B cell (primary cell): ENCODE data around the gene IGFN1. TPM values are rescaled to one million over a fixed set of nuclear protein-coding genes. Genes with fewer than 3 reads are reported as not detected.

Experiments
- ATAC-seq: fragments of 200-7000 bp; cut with Tn5 transposase; one replicate; pipeline ENCODE4 v1.10.0; 2021; ENCODE audit warnings: low read depth, mild to moderate bottlenecking, moderate number of reproducible peaks, moderate library complexity
- CTCF ChIA-PET: fragments of 350-600 bp; sonication (Branson Sonifier 250); formaldehyde crosslinking; loops from one replicate; lab custom pipeline; 2021; ENCODE audit warnings: antibody characterized with exemption, inconsistent platforms; lab: Charles Lee
- POLR2A ChIA-PET: fragments of 350-600 bp; sonication (Branson Sonifier 250); formaldehyde crosslinking; loops from one replicate; lab custom pipeline; 2021; ENCODE audit warnings: antibody characterized with exemption; lab: Charles Lee
- DNase-seq: peaks from one replicate; pipeline ENCODE4 v3.0.0; 2013
- H2AFZ ChIP-seq: 2 replicates; pipeline ENCODE4 v1.6.1; 2012; ENCODE audit warnings: mild to moderate bottlenecking, low read depth, low read length; ENCODE audit not compliant: insufficient read depth, poor library complexity, severe bottlenecking
- H3K27ac ChIP-seq, 2 donors: 1 replicate in 1 of 2; 2 replicates in 1 of 2; pipeline ENCODE4 v1.5.1; 2012 to 2013; ENCODE audit warnings: low read length in 2 of 2, mild to moderate bottlenecking in 2 of 2, moderate library complexity in 1 of 2
- H3K27me3 ChIP-seq, 4 experiments: fragments of 200-600 bp in 1 of 4; sonication (generic) in 1 of 4; replicated peaks in 1 of 4; 1 replicate in 2 of 4; 2 replicates in 2 of 4; pipeline versions ENCODE4 v1.6.1 to v1.7.0; 2013 to 2016; ENCODE audit warnings: low read length in 3 of 4, mild to moderate bottlenecking in 2 of 4, mixed read lengths in 1 of 4, moderate library complexity in 1 of 4; ENCODE audit not compliant: insufficient read depth in 4 of 4, control insufficient read depth in 3 of 4; ENCODE audit errors: control extremely low read depth in 1 of 4
- H3K36me3 ChIP-seq, 2 experiments: replicated peaks in 1 of 2; 1 replicate in 1 of 2; 2 replicates in 1 of 2; pipeline versions ENCODE4 v1.6.1 to v1.7.1; 2013; ENCODE audit warnings: low read length in 1 of 2; ENCODE audit not compliant: insufficient read depth in 2 of 2, control insufficient read depth in 1 of 2; ENCODE audit errors: control extremely low read depth in 1 of 2, extremely low read depth in 1 of 2
- H3K4me1 ChIP-seq, 2 donors: fragments of 200-600 bp in 1 of 2; sonication (generic) in 1 of 2; 1 replicate in 1 of 2; 2 replicates in 1 of 2; pipeline versions ENCODE4 v1.5.1 to v1.6.1; 2013 to 2017; ENCODE audit warnings: low read length in 2 of 2; ENCODE audit not compliant: control insufficient read depth in 2 of 2, insufficient read depth in 2 of 2
- H3K4me2 ChIP-seq: replicated peaks from 2 replicates; pipeline ENCODE3; 2012; ENCODE audit warnings: mild to moderate bottlenecking, low read depth, low read length; ENCODE audit not compliant: poor library complexity, severe bottlenecking
- H3K4me3 ChIP-seq, 5 experiments: fragments of 200-600 bp in 1 of 5; sonication (generic) in 1 of 5; 1 replicate in 3 of 5; 2 replicates in 2 of 5; pipeline versions ENCODE4 v1.5.1 to v1.7.0; 2011 to 2016; ENCODE audit warnings: low read length in 4 of 5, mild to moderate bottlenecking in 4 of 5, low read depth in 2 of 5, control low read depth in 1 of 5, moderate library complexity in 1 of 5; ENCODE audit not compliant: insufficient read depth in 1 of 5; ENCODE audit errors: control extremely low read depth in 1 of 5, extremely low read depth in 1 of 5
- H3K79me2 ChIP-seq: fragments of 200-600 bp; sonication (generic); one replicate; pipeline ENCODE4 v1.6.0; 2016; ENCODE audit warnings: low read length; ENCODE audit not compliant: control insufficient read depth, insufficient read depth
- H3K9ac ChIP-seq: fragments of 200-600 bp; sonication (generic); 2 replicates; pipeline ENCODE4 v1.6.1; 2017; ENCODE audit warnings: mild to moderate bottlenecking, low read length, moderate library complexity
- H3K9me3 ChIP-seq, 3 donors: one replicate each; pipeline versions ENCODE4 v1.6.1 to v1.7.1; 2013; ENCODE audit warnings: low read length in 2 of 3; ENCODE audit not compliant: control insufficient read depth in 2 of 3, insufficient read depth in 1 of 3; ENCODE audit errors: control extremely low read depth in 1 of 3
- H4K20me1 ChIP-seq: 2 replicates; pipeline ENCODE4 v1.6.0; 2012; ENCODE audit warnings: mild to moderate bottlenecking, low read length; ENCODE audit not compliant: insufficient read depth, control insufficient read depth, poor library complexity, severe bottlenecking
- H3K27ac Mint-ChIP-seq: one replicate; pipeline ENCODE4 v1.8.0; 2021; ENCODE audit warnings: mixed read lengths
- H3K27me3 Mint-ChIP-seq: one replicate; pipeline ENCODE4 v1.8.0; 2021; ENCODE audit warnings: mixed read lengths
- H3K4me1 Mint-ChIP-seq: one replicate; pipeline ENCODE4 v1.8.0; 2021; ENCODE audit warnings: mixed read lengths
- H3K4me3 Mint-ChIP-seq: one replicate; pipeline ENCODE4 v1.8.0; 2021; ENCODE audit warnings: mixed read lengths
- H3K9me3 Mint-ChIP-seq: one replicate; pipeline ENCODE4 v1.8.0; 2022; ENCODE audit warnings: mixed read lengths; ENCODE audit not compliant: insufficient read depth
- EZH2 ChIP-seq: IDR thresholded peaks from 2 replicates; pipeline ENCODE4 v1.6.1; 2012; ENCODE audit warnings: borderline replicate concordance, low read depth, mild to moderate bottlenecking, moderate library complexity, low read length; ENCODE audit not compliant: insufficient read depth, poor library complexity, severe bottlenecking
- WGBS: methylation state at CpG from one replicate; pipeline ENCODE4 v1.1.5; 2013; ENCODE audit warnings: missing lambda C conversion rate; ENCODE audit not compliant: insufficient coverage; 5-methylcytosine and 5-hydroxymethylcytosine counted together
- intact Hi-C: fragments of 100-400 bp; cut with micrococcal nuclease; formaldehyde crosslinking; loops from one replicate; pipeline ENCODE4 v1.10.0; 2022
- polyA plus RNA-seq: library from polyadenylated mRNA; depleted of rRNA; stranded (reverse); fragments of >200 nt; gene quantifications from 2 replicates; pipeline ENCODE4 v1.2.3, GENCODE V29; 2012
- total RNA-seq, 2 donors: library from RNA; stranded (reverse); fragments of 120-200 nt in 1 of 2; gene quantifications; 1 replicate in 1 of 2; 2 replicates in 1 of 2; pipeline versions ENCODE4 v1.2.3 to v1.2.4, GENCODE V29; 2013 to 2022
- TF ChIP-seq, protein P1 (sequence below): fragments of 200-600 bp; IDR thresholded peaks from one replicate; pipeline ENCODE4 v1.8.0; 2022; ENCODE audit warnings: antibody characterized with exemption, mild to moderate bottlenecking

IGFN1 gene
- total and polyA plus RNA-seq, 2 donors (not counting 1 experiment from before 2014, with no cell fraction given) = not detected

DNA sequence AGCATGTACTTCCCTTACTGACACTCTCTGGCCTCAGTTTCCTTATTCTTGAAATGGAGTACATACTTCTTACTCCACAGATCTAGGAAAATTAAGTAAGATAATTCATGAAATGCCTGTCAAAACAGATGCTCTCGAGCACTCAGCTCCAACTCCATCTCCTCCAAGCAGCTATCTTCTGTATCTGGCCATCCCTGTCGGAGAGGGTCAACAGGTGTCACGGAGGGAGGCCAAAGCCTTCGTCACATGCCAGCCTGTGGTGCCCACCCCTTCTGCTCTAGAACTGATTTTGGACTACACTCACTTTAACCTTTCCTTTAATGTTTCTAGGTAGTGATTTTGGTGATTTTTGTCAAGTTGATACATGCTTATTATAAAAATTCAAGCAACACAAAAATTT lies 73.9 kb downstream of the IGFN1 start:
- peaks cover 0 to 31% (median 2%) of the 10 kb centered on the region in 4 experiments for H3K27me3 ChIP-seq
- no peak overlapping the region for H3K27ac Mint-ChIP-seq
- DNase-seq (no peak), ATAC-seq (no peak)
- no peak overlapping the region for H2AFZ ChIP-seq
- H3K27ac ChIP-seq = no peak overlapping the region
- CTCF ChIA-PET = interaction anchor here (1.3 kb wide), 1 partner anchor 10 kb away, joined by 3 read pairs; no protein-coding TSS in a partner anchor
- H4K20me1 ChIP-seq = no peaks in the 10 kb centered on the region
- H3K4me3 Mint-ChIP-seq = no peak overlapping the region
- H3K9me3 ChIP-seq = peaks cover 0 to 3% (median 0%) of the 10 kb centered on the region in 3 donors
- no peaks in the 10 kb centered on the region for H3K36me3 ChIP-seq
- no peaks in the 10 kb centered on the region for H3K4me1 Mint-ChIP-seq
- POLR2A ChIA-PET = no interaction called here
- H3K79me2 ChIP-seq = no peaks in the 10 kb centered on the region
- no peaks in the 10 kb centered on the region for H3K4me1 ChIP-seq
- H3K27me3 Mint-ChIP-seq = peaks cover 57% of the 10 kb centered on the region
- no peak overlapping the region for H3K9ac ChIP-seq
- H3K9me3 Mint-ChIP-seq = no peaks in the 10 kb centered on the region
- 100% methylated on average over 1 of the region's 4 CpGs for WGBS
- intact Hi-C loops = no loop called here
- H3K4me2 ChIP-seq = no peak overlapping the region
- TF ChIP-seq, protein P1, sequence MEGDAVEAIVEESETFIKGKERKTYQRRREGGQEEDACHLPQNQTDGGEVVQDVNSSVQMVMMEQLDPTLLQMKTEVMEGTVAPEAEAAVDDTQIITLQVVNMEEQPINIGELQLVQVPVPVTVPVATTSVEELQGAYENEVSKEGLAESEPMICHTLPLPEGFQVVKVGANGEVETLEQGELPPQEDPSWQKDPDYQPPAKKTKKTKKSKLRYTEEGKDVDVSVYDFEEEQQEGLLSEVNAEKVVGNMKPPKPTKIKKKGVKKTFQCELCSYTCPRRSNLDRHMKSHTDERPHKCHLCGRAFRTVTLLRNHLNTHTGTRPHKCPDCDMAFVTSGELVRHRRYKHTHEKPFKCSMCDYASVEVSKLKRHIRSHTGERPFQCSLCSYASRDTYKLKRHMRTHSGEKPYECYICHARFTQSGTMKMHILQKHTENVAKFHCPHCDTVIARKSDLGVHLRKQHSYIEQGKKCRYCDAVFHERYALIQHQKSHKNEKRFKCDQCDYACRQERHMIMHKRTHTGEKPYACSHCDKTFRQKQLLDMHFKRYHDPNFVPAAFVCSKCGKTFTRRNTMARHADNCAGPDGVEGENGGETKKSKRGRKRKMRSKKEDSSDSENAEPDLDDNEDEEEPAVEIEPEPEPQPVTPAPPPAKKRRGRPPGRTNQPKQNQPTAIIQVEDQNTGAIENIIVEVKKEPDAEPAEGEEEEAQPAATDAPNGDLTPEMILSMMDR = no peak
- TF ChIP-seq EZH2 = no peak
- no peak overlapping the region for H3K4me3 ChIP-seq

DNA sequence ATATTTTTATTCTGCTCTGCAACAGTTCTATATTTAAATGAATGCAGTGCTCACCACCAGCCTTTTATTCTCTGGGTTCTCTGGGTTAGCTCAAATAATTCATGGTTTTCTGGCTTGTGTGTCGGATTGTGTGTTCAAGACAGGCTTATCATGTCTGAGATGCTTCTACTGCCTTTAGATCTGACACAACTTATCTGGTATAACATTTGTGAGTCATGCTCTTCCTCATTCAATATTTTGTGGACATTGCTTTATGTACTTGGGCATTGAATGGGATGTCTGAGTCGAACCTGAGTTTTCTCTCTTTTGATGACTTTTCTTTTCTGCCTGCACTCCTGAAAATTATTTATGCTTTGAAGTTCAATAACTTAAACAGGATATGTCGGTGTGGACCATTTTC lies 75.1 kb downstream of the IGFN1 start:
- Histone ChIP-seq H3K27ac (no peak overlapping the region), H3K4me3 (no peak overlapping the region), H3K9ac (no peak overlapping the region), H2AFZ (no peak overlapping the region), H3K4me1 (no peaks in the 10 kb centered on the region), H4K20me1 (no peaks in the 10 kb centered on the region), H3K27me3 (peaks cover 0 to 23% (median 2%) of the 10 kb centered on the region in 4 experiments), H3K4me2 (no peak overlapping the region), H3K9me3 (no peaks in the 10 kb centered on the region), H3K79me2 (no peaks in the 10 kb centered on the region), H3K36me3 (no peaks in the 10 kb centered on the region)
- DNase-seq (no peak), ATAC-seq (no peak)
- ChIA-PET CTCF (interaction anchor here (1.3 kb wide), 1 partner anchor 12 kb away, joined by 3 read pairs; no protein-coding TSS in a partner anchor), POLR2A (no interaction called here)
- no CpG with 5 or more reads among the region's 3 CpGs for WGBS
- Mint-ChIP-seq H3K27me3 (peaks cover 62% of the 10 kb centered on the region), H3K9me3 (no peaks in the 10 kb centered on the region), H3K27ac (no peak overlapping the region), H3K4me3 (no peak overlapping the region), H3K4me1 (no peaks in the 10 kb centered on the region)
- intact Hi-C loops = no loop called here
- TF ChIP-seq EZH2 = no peak
- TF ChIP-seq, protein P1 = no peak
